Left ventricle myocardium inferior (tissue), 1 donor: ENCODE data around the gene TLR5. TPM values are rescaled to one million over a fixed set of nuclear protein-coding genes. Genes with fewer than 3 reads are reported as not detected.

Experiments
- DNase-seq: peaks from one replicate; pipeline ENCODE4 v3.0.0-alpha.2; 2020
- H3K27ac ChIP-seq: fragments of 200-600 bp; replicated peaks from 2 replicates; pipeline ENCODE4 v1.8.0; 2021
- H3K27me3 ChIP-seq: fragments of 200-600 bp; 2 replicates; pipeline ENCODE4 v1.8.0; 2021; ENCODE audit warnings: low read depth
- H3K36me3 ChIP-seq: fragments of 200-600 bp; 2 replicates; pipeline ENCODE4 v1.8.0; 2021
- H3K4me1 ChIP-seq: fragments of 200-600 bp; 2 replicates; pipeline ENCODE4 v1.8.0; 2021
- H3K4me3 ChIP-seq: fragments of 200-600 bp; 2 replicates; pipeline ENCODE4 v1.8.0; 2021; ENCODE audit warnings: mild to moderate bottlenecking, moderate library complexity
- H3K9me3 ChIP-seq: fragments of 200-600 bp; replicated peaks from 2 replicates; pipeline ENCODE4 v1.8.0; 2021
- CTCF ChIP-seq: fragments of 200-600 bp; IDR thresholded peaks from 2 replicates; pipeline ENCODE4 v1.8.0; 2021; ENCODE audit warnings: antibody characterized with exemption, mild to moderate bottlenecking, borderline replicate concordance
- intact Hi-C: fragments of 100-400 bp; cut with micrococcal nuclease; formaldehyde crosslinking; loops from one replicate; pipeline ENCODE4 v1.11.0; 2022
- total RNA-seq: library from RNA; stranded (reverse); fragmentation: NEBNext Ultra II Directional; extraction: Animal tissue kit (Norgen Biotek cat#: 25700); gene quantifications from one replicate; pipeline ENCODE4 v1.2.1, GENCODE V29; 2021
- donor health status: DM: no; HTN: yes; CAD: no; lungs with severe emphysema.

TLR5 gene
- total RNA-seq, 1 donor from 2014 or later: 2.3 TPM

- H3K9me3 ChIP-seq: no peaks in the 10 kb centered on the region
- peaks cover 13% of the 10 kb centered on the region for H3K4me1 ChIP-seq
- DNase-seq: no peak
- no peak overlapping the region for H3K27ac ChIP-seq
- no peak overlapping the region for H3K4me3 ChIP-seq
- intact Hi-C loops: no loop called here
- H3K36me3 ChIP-seq: no peaks in the 10 kb centered on the region
- H3K27me3 ChIP-seq: peaks cover 14% of the 10 kb centered on the region
- TF ChIP-seq CTCF: no peak
Observed at GRCh38 chr1:223155153-223155552, 12.1 kb upstream of the TLR5 start.

GRCh38 chr1:223153177-223154119 is 10.4 kb upstream of the TLR5 start:
- Histone ChIP-seq H3K4me1 (peaks cover 13% of the 10 kb centered on the region), H3K27ac (peak overlapping the region; percentile 31), H3K9me3 (no peaks in the 10 kb centered on the region), H3K27me3 (peaks cover 11% of the 10 kb centered on the region), H3K36me3 (no peaks in the 10 kb centered on the region), H3K4me3 (no peak overlapping the region)
- TF ChIP-seq CTCF: no peak
- intact Hi-C loops: no loop called here
- no peak for DNase-seq

GRCh38 chr1:223152399-223152798 is 9.4 kb upstream of the TLR5 start:
- Histone ChIP-seq H3K36me3 (no peaks in the 10 kb centered on the region), H3K27me3 (peaks cover 11% of the 10 kb centered on the region), H3K9me3 (peaks cover 9% of the 10 kb centered on the region), H3K4me1 (peaks cover 13% of the 10 kb centered on the region), H3K27ac (no peak overlapping the region), H3K4me3 (no peak overlapping the region)
- DNase-seq: no peak
- no peak for TF ChIP-seq CTCF
- intact Hi-C loops: no loop called here

- no peak for TF ChIP-seq CTCF
- peaks cover 13% of the 10 kb centered on the region for H3K4me1 ChIP-seq
Observed at GRCh38 chr1:223150443-223150842, 7.4 kb upstream of the TLR5 start.

GRCh38 chr1:223147873-223148272 is 4.8 kb upstream of the TLR5 start:
- intact Hi-C loops: no loop called here

More at GRCh38 chr1:223150443-223150842, 7.4 kb upstream of the TLR5 start:
- intact Hi-C loops: no loop called here
- Histone ChIP-seq H3K36me3 (no peaks in the 10 kb centered on the region), H3K27ac (no peak overlapping the region), H3K4me3 (no peak overlapping the region), H3K9me3 (peaks cover 16% of the 10 kb centered on the region), H3K27me3 (peaks cover 11% of the 10 kb centered on the region)
- DNase-seq: no peak

More at GRCh38 chr1:223147873-223148272, 4.8 kb upstream of the TLR5 start:
- no peaks in the 10 kb centered on the region for H3K36me3 ChIP-seq
- no peak overlapping the region for H3K27ac ChIP-seq
- H3K4me3 ChIP-seq: no peak overlapping the region
- peaks cover 15% of the 10 kb centered on the region for H3K4me1 ChIP-seq
- no peak for TF ChIP-seq CTCF
- H3K9me3 ChIP-seq: peaks cover 16% of the 10 kb centered on the region
- DNase-seq: no peak
- peaks cover 11% of the 10 kb centered on the region for H3K27me3 ChIP-seq
